ENCODE measurements around the gene ATF6.

- no peak for TF ChIP-seq CTCF (IDR thresholded peaks at IDR 0.05)
- no peak for TF ChIP-seq POLR2A (IDR thresholded peaks at IDR 0.05)
Measured at GRCh38 chr1:161824618-161825017, 58.5 kb downstream of the ATF6 start.
